Large intestine (tissue), 3 donors: ENCODE results near the gene KIF16B. TPM values are rescaled to one million over a fixed set of nuclear protein-coding genes. Genes with fewer than 3 reads are reported as not detected.

Source experiments
- DNase-seq, 2 donors: peaks; one replicate each; pipeline versions ENCODE4 v3.0.0 to v3.0.0-alpha.2; 2013
- H3K27ac ChIP-seq: one replicate; pipeline ENCODE4 v1.5.1; 2013; ENCODE audit warnings: low read length
- H3K27me3 ChIP-seq: 2 replicates; pipeline ENCODE4 v1.6.1; 2013; ENCODE audit warnings: low read length; ENCODE audit not compliant: control insufficient read depth, insufficient read depth
- H3K36me3 ChIP-seq: 2 replicates; pipeline ENCODE4 v1.6.1; 2013; ENCODE audit warnings: low read length; ENCODE audit not compliant: control insufficient read depth, insufficient read depth
- H3K4me1 ChIP-seq: one replicate; pipeline ENCODE4 v1.6.1; 2013; ENCODE audit warnings: low read length; ENCODE audit not compliant: control insufficient read depth, insufficient read depth
- H3K4me3 ChIP-seq: one replicate; pipeline ENCODE4 v1.5.1; 2013; ENCODE audit warnings: low read length
- H3K9me3 ChIP-seq: one replicate; pipeline ENCODE4 v1.6.1; 2013; ENCODE audit warnings: mild to moderate bottlenecking, low read depth, low read length, moderate library complexity; ENCODE audit not compliant: control insufficient read depth
- WGBS: methylation state at CpG from one replicate; pipeline ENCODE4 v1.1.5; 2013; ENCODE audit warnings: low lambda C conversion rate; ENCODE audit not compliant: insufficient coverage; 5-methylcytosine and 5-hydroxymethylcytosine counted together
- polyA plus RNA-seq: library from polyadenylated mRNA; unstranded; fragments of 120-200 nt; gene quantifications from one replicate; pipeline ENCODE4 v1.2.1, GENCODE V29; 2013

KIF16B gene
- polyA plus RNA-seq, 1 donor, result 21.0 TPM

DNA sequence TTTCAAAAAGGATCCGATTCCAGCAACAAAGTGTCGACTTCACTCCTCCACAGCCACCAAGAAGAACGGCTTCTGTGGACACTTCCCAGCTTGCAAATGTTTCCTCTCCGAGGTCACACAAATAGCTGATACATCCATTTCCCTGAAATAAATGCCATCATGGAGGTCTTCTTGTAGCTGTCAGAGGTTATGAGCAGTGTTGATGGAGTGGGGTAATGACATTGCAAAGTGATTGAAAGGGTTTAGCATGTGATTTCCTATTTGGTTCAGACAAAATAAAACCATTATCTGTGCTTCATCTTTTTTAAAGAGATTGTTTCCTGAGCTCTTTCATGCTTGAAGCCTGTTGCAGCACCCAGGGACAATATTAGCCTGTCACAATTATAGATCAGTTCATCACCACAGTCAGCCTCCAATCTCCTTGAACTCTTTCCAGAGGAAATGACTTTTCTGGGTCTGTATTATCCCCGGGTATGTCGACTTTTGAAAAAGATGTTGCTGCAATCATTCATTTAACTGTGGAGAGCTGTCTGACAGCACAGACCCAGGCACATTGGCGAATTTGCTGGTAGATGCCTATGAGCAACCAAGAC lies 16.9 kb upstream of the KIF16B start:
- no peak for DNase-seq
- WGBS, result no CpG with 5 or more reads among the region's 7 CpGs

DNA sequence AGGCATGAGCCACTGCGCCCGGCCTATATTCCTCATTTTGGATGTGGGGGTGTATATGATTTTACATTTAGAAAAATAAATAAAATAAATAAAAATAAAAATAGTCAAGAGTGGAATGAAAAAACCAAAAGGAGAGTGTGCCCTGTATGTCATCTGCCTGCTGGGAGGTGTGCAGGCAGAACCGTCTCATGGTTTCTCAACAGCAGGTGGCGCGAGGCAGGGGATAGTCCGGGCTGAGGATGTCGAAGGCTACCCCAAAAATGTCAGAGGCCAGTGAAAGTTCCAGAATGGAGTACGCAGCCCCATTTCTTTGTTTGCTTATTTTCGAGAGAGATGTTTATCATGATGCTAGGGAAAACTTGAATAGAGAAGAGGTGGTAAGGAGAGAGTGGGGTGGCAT lies 16.4 kb upstream of the KIF16B start:
- Histone ChIP-seq H3K4me1 (peaks cover 24% of the 10 kb centered on the region), H3K9me3 (no peaks in the 10 kb centered on the region), H3K36me3 (no peaks in the 10 kb centered on the region), H3K27ac (no peak overlapping the region), H3K4me3 (no peak overlapping the region), H3K27me3 (no peaks in the 10 kb centered on the region)
- DNase-seq, result no peak
- no CpG with 5 or more reads among the region's 9 CpGs for WGBS

More for the DNA sequence above, 16.9 kb upstream of the KIF16B start:
- H3K36me3 ChIP-seq, result no peaks in the 10 kb centered on the region
- H3K27me3 ChIP-seq, result no peaks in the 10 kb centered on the region
- no peak overlapping the region for H3K4me3 ChIP-seq
- H3K9me3 ChIP-seq, result no peaks in the 10 kb centered on the region
- H3K27ac ChIP-seq, result no peak overlapping the region
- H3K4me1 ChIP-seq, result peaks cover 24% of the 10 kb centered on the region

DNA sequence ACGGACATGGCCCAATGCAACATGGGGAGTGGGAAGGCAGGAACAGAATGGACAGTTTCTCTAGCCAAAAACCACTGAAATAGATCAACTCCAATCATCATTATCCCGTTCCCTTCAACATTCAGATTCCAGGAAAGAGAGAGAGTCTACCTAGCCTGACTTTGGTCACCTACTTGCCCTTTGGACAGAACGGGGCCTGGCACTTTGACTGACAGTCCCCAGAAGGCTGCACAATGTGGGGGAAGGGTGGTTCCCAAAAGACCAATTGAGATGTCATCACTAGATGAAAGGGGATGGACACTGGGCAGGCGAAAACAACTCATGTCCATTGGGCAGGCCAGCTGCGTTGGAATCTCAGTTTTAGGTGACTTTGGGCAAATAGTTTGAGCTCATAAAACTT lies 15.0 kb upstream of the KIF16B start:
- Histone ChIP-seq H3K27me3 (no peaks in the 10 kb centered on the region), H3K4me1 (peaks cover 24% of the 10 kb centered on the region), H3K36me3 (no peaks in the 10 kb centered on the region), H3K4me3 (no peak overlapping the region), H3K27ac (peak overlapping the region; percentile 66), H3K9me3 (no peaks in the 10 kb centered on the region)
- no peak for DNase-seq
- no CpG with 5 or more reads among the region's 5 CpGs for WGBS

DNA sequence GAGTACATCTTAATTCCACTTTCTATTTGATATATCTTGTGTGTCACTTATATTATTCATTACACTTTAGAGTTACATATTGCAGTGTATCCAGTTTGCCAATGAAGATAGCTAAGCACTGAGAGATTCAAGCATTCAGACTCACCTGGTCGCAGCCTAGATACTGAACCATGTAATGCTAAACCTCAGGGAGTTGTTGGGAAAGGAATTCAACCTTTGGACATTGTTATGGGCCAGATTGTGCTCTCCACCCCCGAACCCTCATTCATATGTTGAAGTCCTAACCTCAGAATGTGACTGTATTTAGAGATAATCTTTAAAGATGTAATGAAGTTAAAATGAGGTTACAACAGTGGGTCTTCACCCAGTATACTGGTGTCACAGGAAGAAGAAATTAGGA lies 13.8 kb upstream of the KIF16B start:
- peak overlapping the region; percentile 77 for H3K27ac ChIP-seq

DNA sequence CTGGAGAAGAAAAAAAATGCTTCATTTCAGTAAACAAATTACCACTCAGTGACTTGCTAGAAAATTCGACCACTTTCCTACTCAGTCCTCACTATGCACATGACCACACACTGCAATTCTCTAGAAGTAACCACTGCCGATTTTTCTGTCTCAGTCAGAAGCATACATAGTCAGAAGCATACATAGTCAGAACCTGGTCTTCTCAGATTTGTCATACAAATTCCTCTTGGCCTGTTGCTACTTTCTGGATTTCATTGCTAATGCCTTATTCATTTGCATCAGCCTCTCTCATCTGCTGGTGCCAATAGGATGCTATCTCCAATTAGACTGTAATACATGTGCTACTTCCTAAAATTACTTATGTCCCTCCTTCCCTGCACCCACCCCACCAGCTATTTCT lies 10.2 kb upstream of the KIF16B start:
- DNase-seq, result no peak
- H3K4me3 ChIP-seq, result no peak overlapping the region
- no CpG with 5 or more reads among the region's 2 CpGs for WGBS
- no peak overlapping the region for H3K27ac ChIP-seq
- no peaks in the 10 kb centered on the region for H3K9me3 ChIP-seq
- no peaks in the 10 kb centered on the region for H3K27me3 ChIP-seq
- peaks cover 50% of the 10 kb centered on the region for H3K4me1 ChIP-seq
- H3K36me3 ChIP-seq, result no peaks in the 10 kb centered on the region

More for the DNA sequence above, 13.8 kb upstream of the KIF16B start:
- Histone ChIP-seq H3K36me3 (no peaks in the 10 kb centered on the region), H3K4me1 (peaks cover 24% of the 10 kb centered on the region), H3K9me3 (no peaks in the 10 kb centered on the region), H3K4me3 (no peak overlapping the region), H3K27me3 (no peaks in the 10 kb centered on the region)
- WGBS, result 40% methylated on average over 1 of the region's 2 CpGs
- peak; percentile 87 to 93 for DNase-seq

DNA sequence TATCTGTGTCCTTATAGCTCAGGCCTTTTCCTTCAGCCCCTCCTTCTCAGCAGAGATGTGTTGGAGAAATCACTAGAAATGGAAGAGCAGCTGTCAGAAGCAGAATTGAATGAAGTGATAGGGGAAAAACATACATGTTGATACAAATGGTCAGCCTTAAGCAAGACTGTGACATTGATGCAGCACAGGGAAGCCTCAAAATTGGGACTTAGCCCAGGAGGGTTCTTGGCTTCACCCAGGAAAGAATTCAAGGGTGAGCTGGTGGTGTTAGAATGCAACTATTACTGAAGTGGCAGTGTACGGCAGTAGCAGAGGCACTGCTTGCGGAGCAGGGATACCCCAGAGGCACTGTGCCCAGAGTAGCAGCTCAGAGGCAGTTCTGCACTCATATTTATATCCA lies 8.0 kb upstream of the KIF16B start:
- no peaks in the 10 kb centered on the region for H3K27me3 ChIP-seq
- H3K36me3 ChIP-seq, result no peaks in the 10 kb centered on the region
- H3K4me1 ChIP-seq, result peaks cover 29% of the 10 kb centered on the region
- H3K27ac ChIP-seq, result peak overlapping the region; percentile 69
- no peak for DNase-seq
- WGBS, result no CpG with 5 or more reads among the region's 2 CpGs
- H3K9me3 ChIP-seq, result no peaks in the 10 kb centered on the region
- H3K4me3 ChIP-seq, result no peak overlapping the region

DNA sequence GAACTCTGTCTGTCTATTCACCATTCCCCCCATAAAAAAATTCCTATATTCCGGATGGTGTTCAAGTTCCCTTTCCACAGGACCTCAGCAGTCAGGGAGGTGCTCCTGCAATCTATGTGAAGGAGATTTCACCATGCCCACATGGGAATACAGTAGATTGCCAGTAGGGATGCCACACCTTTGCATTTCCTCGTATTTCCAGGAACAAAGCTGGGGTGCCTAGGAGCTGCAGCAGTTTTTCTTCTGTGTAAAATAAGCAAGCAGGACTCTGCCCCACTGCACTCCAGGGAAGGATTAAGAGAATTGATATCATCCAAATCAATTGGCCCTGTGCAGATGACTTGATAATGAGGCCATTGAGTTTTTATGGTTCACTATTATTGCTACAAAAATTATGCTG lies 7.4 kb upstream of the KIF16B start:
- Histone ChIP-seq H3K4me3 (no peak overlapping the region), H3K36me3 (no peaks in the 10 kb centered on the region), H3K9me3 (no peaks in the 10 kb centered on the region), H3K4me1 (peaks cover 26% of the 10 kb centered on the region), H3K27ac (peak overlapping the region; percentile 69), H3K27me3 (no peaks in the 10 kb centered on the region)
- WGBS, result no CpG with 5 or more reads among the region's 2 CpGs
- DNase-seq, result peak; percentile 31 to 68

DNA sequence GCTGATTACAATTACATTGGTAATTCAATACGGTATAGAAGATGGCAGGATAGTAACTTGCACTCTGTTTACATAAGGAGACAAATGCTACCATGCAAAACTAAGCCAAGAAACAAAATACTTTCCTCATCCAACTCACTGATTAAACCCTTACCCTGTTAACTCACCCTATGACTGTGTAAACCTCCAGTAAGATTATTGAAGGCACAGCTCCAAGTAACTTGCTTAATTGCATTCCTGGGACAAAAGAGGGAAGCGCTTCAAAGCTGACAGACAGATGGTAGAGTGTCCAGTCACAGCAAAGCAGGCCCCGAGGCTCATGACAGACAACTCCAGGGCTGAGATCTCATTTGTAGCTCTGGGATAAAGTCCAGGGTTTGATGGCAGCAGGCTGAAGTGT lies 6.9 kb upstream of the KIF16B start:
- Histone ChIP-seq H3K9me3 (no peaks in the 10 kb centered on the region), H3K4me3 (no peak overlapping the region), H3K27ac (peak overlapping the region; percentile 69), H3K36me3 (no peaks in the 10 kb centered on the region), H3K27me3 (no peaks in the 10 kb centered on the region), H3K4me1 (peaks cover 26% of the 10 kb centered on the region)
- no CpG with 5 or more reads among the region's 3 CpGs for WGBS
- DNase-seq, result peak; percentile 79 to 87

DNA sequence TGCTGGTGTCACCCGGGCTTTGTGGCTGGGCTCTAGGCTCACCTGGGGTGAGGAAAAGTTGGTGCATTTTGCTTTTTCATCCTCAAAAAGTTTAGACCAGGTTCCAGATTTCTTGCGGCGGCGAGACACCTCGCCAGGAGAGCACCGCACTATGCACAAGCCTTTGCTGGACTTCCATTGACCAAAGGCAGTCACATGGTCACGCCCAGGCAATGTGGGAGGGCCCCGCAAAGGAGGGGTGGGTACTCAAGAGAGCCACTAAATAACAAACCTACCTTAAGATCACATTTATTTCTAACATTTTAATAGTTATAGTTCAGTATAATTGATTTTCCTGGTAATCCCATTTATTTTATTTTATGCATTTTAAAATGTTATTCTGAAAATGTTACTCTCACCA lies 3.0 kb upstream of the KIF16B start:
- DNase-seq, result no peak
- no peak overlapping the region for H3K4me3 ChIP-seq
- no peaks in the 10 kb centered on the region for H3K9me3 ChIP-seq
- H3K27ac ChIP-seq, result no peak overlapping the region
- H3K27me3 ChIP-seq, result no peaks in the 10 kb centered on the region
- H3K36me3 ChIP-seq, result no peaks in the 10 kb centered on the region
- H3K4me1 ChIP-seq, result peaks cover 30% of the 10 kb centered on the region
- 100% methylated on average over 1 of the region's 8 CpGs for WGBS

DNA sequence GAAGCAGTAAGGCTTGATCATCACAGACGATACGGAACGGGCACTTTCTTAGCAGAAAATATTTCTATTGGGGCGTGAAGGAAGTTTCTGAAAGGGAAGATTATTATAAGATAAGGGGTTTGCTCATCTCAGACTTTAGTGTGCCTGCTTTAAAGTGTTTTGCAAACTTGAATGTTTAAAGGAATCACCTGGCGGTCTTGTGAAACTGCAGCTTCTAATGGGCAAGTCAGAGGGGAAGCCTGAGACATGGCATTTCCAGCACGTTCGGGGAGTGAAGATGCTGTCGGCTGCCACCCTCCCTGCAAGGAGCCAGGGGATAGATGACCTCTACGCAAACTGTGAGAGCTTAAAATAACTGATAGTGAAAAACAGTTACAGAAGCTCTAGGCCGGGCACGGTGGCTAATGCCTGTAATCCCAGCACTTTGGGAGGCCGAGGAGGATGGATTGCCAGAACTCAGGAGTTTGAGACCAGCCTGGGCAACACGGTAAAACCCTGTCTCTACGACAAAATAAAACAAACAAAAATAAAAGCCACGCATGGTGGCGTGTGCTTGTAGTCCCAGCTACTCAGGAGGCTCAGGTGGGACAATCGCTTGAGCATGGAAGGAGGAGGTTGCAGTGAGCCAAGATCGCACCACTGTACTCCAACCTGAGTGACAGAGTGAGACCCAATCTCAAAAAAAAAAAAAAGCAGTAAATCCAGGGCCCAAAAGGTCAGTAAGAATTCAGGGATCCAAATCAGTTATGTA lies 2.3 kb upstream of the KIF16B start:
- no peaks in the 10 kb centered on the region for H3K36me3 ChIP-seq
- peak overlapping the region; percentile 83 for H3K27ac ChIP-seq
- no peaks in the 10 kb centered on the region for H3K27me3 ChIP-seq
- no CpG with 5 or more reads among the region's 18 CpGs for WGBS
- H3K9me3 ChIP-seq, result no peaks in the 10 kb centered on the region
- DNase-seq, result no peak
- peak overlapping the region; percentile 48 for H3K4me3 ChIP-seq
- peaks cover 23% of the 10 kb centered on the region for H3K4me1 ChIP-seq
